ENCODE results near the gene FAM193A.

DNA sequence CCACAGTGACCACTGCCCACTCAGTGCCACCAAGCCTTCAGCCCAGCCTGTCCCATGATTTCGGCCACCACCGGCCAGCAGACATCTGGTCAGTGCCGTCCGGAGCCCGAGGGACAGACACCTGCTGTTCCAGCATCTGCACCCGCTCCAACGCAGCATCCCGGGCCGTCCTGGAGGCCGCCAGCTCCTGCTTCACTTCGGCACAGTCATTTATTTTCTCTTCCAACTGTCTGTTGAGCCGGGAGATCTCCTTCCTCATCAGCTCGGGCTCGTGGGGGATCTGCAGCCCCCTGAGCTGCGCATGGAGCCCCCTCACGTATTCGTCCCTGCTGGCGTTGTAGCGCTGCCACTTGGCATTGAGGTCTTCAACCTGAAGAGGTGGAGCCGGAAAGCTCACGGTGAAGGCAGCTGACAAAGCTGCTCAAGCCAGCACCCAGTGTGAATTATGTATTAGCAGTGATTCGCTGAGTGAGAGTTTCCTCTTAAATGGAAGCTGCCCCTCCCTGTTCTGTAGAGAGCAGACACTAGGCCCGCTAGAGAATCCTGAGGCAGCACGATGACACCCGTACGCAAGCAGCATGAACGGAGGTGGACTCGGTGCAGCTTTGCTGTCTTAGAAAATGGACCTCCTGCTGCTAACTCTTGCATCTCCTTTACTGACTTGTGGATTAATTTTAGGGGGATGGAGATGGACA is 208.3 kb downstream of the FAM193A start:
- TF ChIP-seq, protein P1, sequence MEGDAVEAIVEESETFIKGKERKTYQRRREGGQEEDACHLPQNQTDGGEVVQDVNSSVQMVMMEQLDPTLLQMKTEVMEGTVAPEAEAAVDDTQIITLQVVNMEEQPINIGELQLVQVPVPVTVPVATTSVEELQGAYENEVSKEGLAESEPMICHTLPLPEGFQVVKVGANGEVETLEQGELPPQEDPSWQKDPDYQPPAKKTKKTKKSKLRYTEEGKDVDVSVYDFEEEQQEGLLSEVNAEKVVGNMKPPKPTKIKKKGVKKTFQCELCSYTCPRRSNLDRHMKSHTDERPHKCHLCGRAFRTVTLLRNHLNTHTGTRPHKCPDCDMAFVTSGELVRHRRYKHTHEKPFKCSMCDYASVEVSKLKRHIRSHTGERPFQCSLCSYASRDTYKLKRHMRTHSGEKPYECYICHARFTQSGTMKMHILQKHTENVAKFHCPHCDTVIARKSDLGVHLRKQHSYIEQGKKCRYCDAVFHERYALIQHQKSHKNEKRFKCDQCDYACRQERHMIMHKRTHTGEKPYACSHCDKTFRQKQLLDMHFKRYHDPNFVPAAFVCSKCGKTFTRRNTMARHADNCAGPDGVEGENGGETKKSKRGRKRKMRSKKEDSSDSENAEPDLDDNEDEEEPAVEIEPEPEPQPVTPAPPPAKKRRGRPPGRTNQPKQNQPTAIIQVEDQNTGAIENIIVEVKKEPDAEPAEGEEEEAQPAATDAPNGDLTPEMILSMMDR (IDR thresholded peaks at IDR 0.05; ENCODE audit: insufficient read depth, low read depth, low read length) = no peak
- no peak for TF ChIP-seq EZH2 (IDR thresholded peaks at IDR 0.05; ENCODE audit: insufficient read depth, low read length)
